GM19455 (cell line): ENCODE measurements around the gene FKRP.

Experiments used
- ATAC-seq: cut with Tn5 transposase; IDR thresholded peaks from one replicate; pipeline ENCODE4 v1.9.1; 2021; ENCODE audit not compliant: unreplicated experiment

FKRP gene

DNA sequence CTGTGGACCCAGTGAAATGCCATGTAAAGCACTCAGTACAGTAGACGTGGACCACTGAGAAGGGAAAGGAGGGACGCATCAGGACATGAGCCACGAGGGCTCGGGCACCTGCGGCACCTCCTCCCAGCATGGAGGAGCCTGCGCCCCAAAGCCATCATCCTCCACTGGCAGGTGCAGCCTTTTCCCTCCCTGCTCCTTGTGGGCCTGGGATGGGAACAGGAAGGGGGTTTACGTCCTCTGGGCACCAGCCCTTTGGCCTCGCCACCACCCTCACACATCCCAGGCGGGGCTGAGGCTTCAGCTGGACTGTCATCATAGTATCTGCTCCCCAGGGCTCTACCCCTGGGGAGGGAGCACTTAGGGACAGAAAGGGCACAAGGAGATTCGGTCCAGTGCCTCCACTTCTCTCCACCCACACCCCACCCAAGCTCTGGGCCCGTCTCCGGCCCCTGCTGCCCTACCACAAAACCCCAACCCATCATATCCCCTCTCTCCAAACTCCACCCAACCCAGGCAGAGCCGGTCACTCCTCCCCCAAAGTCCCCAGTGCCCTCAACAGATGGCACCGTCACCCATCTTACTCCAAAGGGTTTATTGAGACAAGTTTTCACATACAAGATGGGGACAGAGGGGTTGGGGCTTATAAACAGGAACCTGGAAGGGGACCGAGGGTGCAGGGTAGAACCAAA lies 26.8 kb upstream of the FKRP start:
- ATAC-seq, result no peak

- ATAC-seq, result no peak
Measured at GRCh38 chr19:46719629-46720502, 26.0 kb upstream of the FKRP start.

GRCh38 chr19:46720503-46721239 lies 25.2 kb upstream of the FKRP start:
- no peak for ATAC-seq

- ATAC-seq, result no peak
Measured at GRCh38 chr19:46721269-46722003, 24.4 kb upstream of the FKRP start.

GRCh38 chr19:46722004-46722380 lies 23.9 kb upstream of the FKRP start:
- ATAC-seq, result no peak

DNA sequence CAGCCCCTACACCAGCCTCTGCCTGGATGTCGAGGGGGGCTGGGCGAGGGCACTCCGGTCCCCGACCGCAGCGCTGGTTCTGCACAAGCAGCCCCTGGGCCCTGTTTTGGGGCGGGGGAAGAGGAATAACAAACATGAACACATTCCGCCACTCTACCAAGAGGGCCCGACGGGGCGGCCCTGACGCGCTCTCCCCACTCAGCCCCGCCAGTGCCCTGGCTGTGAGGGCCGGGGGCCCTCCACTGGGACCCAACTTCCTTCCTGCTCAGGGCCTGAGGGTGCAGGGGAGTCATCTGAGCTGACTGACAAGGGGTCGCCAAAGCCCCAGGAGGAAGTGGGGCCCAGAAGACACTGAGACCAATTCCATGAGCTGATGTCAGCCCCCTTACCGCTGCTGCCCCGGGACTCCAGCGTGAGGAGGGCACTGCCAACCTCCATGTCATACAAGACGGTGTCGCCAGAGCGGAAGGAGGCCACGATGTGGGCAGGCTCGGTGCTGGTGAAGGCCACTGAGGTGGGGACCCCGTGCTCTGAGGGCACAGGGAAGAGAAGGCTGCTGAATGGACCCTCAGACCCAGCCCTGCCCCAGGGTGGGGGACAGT lies 23.3 kb upstream of the FKRP start:
- ATAC-seq, result no peak

DNA sequence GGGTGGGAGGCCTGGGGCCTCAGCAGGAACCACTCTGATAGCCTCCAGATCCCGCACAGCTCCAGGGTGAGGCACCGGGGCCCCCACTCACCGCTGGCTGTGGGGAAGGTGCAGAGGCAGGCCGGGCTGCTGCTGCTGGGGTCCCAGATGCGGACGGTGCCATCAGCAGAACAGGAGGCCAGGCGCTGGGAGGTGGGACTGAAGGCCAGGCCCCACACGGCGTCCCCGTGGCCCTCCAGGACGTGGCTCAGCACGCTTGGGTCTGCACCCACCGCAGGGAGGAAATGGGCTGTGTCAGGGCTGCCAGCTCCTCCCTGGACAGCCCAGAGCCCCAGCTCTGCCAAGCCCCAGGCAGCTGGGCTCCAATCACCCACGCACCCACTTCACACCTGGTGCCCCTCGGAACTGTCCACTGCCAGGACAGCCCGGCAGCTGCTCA lies 22.8 kb upstream of the FKRP start:
- ATAC-seq, result no peak

GRCh38 chr19:46723471-46723870 lies 22.4 kb upstream of the FKRP start:
- ATAC-seq, result no peak

GRCh38 chr19:46724468-46724867 lies 21.4 kb upstream of the FKRP start:
- ATAC-seq, result no peak

DNA sequence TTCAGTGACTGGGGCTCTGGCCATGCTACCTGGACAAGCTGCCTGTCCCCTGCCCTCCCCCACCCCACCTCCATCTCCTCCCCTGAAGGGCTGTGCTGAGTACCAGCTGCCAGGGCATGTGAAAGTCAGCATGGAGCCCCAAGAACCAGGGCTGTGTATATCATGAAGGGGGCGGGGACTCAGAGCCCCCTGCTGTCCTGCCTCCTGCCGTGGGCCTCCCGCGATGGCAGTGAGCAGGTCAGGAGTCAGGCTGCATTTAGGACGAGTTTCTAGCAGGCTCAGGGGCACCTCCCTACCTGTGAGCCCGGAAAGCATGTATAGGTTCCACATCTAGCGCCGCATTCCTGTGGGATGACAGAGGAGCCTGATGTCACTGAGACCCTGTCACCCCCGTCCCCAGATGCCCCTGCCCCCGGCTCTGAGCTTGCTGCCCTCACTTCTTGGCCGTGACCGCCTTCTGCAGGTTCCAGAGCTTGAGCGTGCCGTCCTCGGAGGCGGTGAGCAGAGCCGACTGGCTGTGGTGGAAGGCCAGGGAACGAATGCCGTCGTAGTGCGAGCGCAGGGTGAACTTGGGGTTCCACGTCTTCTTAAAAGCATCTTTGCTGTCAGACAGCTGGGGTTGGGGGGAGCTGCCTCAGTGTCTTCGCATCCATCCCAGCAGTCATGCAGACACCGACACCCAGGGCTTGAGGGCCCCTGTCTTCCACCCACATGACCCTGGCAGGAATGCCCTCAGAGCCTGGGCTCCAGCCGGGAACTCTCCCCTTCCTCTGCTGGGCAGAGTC lies 20.6 kb upstream of the FKRP start:
- no peak for ATAC-seq

DNA sequence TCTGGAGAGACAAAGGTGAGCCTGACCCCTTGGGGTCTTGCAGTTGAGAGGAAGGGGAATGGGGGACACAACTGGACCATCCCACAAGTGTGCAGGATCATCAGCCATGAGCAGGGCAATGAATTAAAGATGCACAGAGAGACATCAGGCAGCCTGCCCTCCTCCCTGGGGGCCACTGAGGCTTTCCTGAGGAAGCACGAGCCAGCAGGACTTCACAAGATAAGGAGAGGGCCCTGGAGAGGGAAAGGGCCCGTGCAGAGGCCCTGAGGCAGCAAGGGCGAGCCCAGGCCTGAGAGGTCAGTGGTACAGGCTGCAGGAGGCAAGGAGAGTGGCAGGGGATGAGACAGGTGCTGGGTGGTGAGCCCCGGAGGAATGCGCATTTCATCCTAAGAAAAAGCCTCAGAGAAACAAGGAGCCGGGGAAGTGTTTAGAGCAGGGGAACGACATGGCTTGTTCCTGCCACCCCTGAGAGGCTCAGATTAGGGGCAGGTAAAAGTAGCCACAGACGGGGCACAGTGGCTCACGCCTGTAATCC lies 19.9 kb upstream of the FKRP start:
- no peak for ATAC-seq

- no peak for ATAC-seq
Measured at GRCh38 chr19:46726551-46726950, 19.3 kb upstream of the FKRP start.

DNA sequence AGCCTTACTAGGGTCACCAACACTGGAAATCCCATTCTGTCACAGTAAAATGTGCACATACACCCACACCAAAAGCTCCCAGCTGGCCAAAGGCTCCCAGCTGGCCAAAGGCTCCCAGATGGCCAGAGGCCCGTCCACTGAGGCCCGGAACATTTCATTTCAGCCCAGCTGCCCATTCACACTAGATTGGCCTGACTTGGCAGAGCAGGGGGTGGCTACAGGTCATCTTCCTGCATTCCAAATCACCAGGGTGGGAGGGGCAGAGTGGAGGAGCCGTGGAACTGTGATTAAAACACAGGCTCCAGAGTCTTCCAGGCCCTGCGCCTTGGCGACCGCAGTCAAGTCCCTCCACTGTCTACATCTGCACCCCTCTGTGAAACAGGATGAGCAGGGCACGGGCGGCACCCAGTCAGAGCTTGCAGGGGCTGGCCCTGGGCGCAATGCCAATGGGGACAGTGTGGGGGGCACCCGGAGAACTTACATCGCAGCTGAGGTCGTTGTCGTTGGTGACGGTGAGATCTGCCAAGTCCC lies 18.8 kb upstream of the FKRP start:
- ATAC-seq, result no peak

- ATAC-seq, result no peak
Measured at GRCh38 chr19:46727757-46728156, 18.1 kb upstream of the FKRP start.

DNA sequence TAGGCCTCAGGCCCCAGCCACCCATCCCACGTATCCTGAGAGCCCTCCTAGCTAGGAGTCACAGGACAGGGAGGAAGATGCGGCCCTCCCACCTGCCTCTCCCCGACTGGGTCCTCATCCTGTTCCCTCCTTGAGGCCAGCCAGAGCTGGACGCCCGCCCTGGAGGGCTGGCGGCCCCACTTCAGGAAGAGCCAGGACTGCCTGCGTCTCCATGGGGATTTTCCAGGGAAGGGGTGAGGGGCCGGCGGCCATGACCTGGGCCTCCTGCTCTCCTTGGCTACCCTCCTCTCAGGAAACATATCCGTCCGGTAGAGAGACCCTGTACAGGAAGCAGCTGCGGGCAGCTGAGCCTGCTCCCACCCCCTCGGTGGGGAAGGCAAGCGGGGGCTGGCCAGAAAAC lies 17.6 kb upstream of the FKRP start:
- ATAC-seq, result no peak

- ATAC-seq, result peak; percentile 56
Measured at GRCh38 chr19:46728693-46729339, 17.0 kb upstream of the FKRP start.

DNA sequence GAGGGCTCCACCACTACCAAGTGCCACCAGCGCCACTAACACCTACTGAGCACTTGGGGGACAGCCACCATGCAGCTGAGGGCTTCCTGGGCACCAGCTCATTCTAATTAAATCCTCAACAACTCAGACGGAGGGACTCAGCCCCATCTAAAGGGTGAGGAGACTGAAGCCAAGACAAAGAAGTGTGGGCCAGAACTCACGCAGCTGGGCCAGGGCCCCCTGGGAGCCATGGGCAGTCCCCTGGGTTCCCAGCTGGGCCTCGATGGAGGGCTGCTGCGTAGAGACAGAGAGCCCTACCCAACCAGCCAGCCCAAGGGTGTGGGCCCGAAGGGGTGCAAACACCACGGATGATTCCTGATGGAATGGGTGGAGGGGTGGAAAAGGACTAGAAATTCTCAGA lies 16.2 kb upstream of the FKRP start:
- no peak for ATAC-seq

GRCh38 chr19:46730187-46730586 lies 15.7 kb upstream of the FKRP start:
- no peak for ATAC-seq

- ATAC-seq, result no peak
Measured at GRCh38 chr19:46730595-46730994, 15.3 kb upstream of the FKRP start.
